Measurements from ENCODE around the gene LAIR1.
"Not testable (repeated sequence)": the region's sequence is repeated elsewhere in the genome, so short reads cannot be mapped to it uniquely, and the experiment has no call there.

The LAIR1 gene, protein sequence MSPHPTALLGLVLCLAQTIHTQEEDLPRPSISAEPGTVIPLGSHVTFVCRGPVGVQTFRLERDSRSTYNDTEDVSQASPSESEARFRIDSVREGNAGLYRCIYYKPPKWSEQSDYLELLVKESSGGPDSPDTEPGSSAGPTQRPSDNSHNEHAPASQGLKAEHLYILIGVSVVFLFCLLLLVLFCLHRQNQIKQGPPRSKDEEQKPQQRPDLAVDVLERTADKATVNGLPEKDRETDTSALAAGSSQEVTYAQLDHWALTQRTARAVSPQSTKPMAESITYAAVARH

GRCh38 chr19:54364775-54365257, at the start of gene LAIR1:
Gene LAIR1 (minus strand): TSS chr19:54364931. CDS start chr19:54364804, 127 bp downstream.
- DNase-seq (ENCODE audit: low read depth), result peak; percentile 39

DNA sequence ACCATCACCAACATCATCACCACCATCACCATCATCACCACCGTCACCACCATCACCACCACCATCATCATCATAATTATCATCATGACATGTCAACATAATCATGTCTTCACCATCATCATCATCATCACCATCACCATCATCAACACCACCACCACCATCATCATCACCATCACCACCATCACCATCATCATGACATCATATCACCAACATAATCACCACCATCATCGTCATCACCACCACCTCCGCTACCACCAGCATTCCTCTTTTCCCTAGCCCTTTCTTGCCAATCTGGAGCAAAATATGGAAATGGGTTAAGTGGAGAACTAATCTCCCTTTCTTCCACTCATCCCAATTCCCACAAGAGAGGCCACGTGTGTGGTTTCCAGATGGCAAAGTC, 49.4 kb upstream of the LAIR1 start:
- DNase-seq (ENCODE audit: low read depth), result no peak

GRCh38 chr19:54412877-54413276, 48.1 kb upstream of the LAIR1 start:
- DNase-seq (ENCODE audit: low read depth), result no peak

- no peak for DNase-seq (ENCODE audit: low read depth)
Measured at GRCh38 chr19:54411033-54411432, 46.3 kb upstream of the LAIR1 start.

DNA sequence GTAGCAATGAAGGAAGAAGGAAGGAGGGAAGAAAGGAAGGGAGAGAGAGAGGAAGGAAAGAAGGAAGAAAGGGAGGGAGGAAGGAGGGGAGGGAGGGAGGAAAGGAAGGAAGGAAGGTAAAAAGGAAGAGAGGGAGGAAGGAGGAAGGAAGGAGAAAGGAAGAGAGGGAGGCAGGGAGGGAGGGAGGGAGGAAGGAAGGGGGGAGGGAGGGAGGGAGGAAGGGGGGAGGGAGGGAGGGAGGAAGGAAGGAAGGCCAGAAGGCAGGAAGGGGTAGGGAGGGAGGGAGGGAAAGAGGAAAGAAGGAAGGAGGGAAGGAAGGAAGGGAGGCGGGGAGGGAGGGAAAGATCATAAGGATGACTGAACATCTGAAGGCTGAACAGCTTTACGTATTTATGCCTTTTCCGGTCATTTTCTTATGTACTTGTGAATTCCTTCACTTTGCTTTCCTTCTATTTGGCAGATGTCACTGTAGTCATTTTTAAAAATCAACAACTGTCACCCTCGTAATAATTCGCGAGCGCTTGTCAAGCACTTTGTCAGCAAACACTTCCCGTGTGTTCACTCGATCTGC, 43.8 kb upstream of the LAIR1 start:
- no peak for DNase-seq (ENCODE audit: low read depth)

DNA sequence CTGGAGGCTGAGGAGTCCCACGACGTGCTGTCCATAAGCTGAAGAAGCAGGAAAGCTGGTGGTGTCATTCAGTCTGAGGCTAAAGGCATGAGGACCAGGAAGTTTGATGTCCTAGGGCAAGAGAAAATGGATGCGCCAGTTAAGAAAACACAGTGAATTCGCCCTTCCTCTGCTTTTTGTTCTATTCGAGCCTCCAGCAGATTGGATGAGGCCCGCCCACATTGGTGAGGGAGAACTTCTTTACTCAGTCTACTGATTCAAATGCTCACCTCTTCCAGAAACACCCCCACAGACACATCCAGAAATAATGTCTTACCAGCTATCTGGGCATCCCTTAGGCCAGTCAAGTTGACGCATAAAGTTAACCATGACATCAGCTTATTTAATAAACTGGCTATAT, 43.0 kb upstream of the LAIR1 start:
- no peak for DNase-seq (ENCODE audit: low read depth)

DNA sequence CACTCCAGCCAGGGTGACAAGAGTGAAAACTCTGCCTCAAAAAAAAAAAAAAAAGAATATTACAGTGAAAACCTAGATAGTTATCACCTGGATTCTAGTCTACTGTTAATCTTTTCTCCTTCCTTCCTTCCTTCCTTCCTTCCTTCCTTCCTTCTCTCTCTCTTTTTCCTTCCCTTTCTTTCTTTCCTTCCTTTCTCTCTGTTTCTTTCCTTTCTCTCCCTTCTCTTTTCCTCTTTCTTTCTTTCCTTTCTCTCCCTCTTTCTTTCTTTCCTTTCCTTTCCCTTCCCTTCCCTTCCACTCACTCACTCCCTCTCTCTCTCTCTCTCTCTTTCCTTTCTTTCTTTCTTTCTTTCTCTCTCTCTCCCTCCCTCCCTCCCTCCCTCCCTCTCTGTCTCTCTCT, 40.9 kb upstream of the LAIR1 start:
- no peak for DNase-seq (ENCODE audit: low read depth)

GRCh38 chr19:54403054-54403453, 38.3 kb upstream of the LAIR1 start:
- DNase-seq (ENCODE audit: low read depth), result no peak

GRCh38 chr19:54400913-54401312, 36.2 kb upstream of the LAIR1 start:
- DNase-seq (ENCODE audit: low read depth), result no peak

DNA sequence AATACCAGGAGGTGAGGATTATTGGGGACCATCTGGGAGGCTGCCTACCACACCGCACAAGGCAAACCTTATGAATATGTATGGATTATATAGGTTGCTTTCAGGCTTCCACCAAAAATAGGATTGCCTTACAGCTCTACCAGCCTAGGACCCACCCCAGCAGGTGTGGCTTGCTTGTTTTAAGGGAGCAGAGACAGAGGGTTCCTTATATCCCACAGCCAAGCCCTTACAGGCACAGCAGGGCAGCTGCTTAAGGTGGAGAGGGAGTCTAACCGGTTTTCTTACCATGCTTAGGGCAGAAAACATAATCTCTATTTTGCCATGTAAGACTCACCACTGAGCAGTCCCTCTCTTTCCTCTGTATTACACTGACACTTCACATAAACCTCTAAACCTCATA, 34.5 kb upstream of the LAIR1 start:
- DNase-seq (ENCODE audit: low read depth), result no peak

DNA sequence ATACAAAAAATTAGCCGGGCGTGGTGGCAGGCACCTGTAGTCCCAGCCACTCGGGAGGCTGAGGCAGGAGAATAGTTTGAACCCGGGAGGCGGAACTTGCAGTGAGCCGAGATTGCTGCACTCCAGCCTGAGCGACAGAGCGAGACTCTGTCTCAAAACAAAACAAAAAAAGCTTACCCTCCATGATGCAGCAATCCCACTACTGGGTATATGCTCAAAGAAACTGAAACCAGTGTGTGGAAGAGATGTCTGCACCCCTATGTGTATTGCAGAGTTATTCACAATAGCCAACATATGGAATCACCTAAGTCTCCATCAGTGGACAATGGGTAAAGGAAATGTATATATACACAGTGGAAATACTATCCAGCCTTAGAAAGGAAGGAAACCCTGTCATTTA, 31.0 kb upstream of the LAIR1 start:
- no peak for DNase-seq (ENCODE audit: low read depth)

DNA sequence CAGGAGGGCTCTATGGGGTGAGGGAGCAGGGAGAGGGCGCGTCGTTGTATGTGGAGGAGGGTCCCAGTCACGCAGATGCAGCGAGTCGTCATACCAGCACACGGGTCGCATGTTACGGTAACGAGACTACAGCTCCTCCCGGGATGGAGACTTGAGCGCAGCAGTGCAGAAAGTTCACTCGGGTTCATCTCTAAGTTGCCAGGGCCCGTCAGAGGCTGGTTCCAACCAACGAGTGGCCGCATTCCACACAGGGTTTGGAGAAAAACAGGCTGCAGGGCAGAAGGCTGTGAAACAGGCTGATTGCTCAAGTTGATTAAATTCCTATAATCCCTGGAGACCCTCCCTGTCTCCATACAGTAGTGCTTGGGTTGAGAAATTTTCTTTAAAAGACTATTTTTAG, 28.6 kb upstream of the LAIR1 start:
- no peak for DNase-seq (ENCODE audit: low read depth)

DNA sequence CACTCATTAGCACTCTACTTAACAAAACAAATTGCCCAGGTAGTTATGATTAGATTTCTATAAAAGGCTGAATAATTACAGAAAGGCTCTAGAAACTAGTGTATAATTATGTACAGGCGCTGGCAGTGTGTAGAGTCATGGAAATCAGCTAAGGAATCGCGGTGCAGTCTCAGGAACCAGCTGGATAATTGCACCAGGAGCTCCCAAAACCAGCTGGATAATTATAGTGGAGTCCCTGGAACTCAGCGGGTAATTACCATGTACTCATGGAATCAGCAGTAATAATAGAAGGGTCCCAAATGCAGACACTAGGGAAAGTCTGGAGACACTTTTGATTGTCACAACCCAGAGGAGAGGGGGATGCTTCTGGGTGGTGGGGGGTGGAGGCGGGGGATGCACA, 27.4 kb upstream of the LAIR1 start:
- no peak for DNase-seq (ENCODE audit: low read depth)

DNA sequence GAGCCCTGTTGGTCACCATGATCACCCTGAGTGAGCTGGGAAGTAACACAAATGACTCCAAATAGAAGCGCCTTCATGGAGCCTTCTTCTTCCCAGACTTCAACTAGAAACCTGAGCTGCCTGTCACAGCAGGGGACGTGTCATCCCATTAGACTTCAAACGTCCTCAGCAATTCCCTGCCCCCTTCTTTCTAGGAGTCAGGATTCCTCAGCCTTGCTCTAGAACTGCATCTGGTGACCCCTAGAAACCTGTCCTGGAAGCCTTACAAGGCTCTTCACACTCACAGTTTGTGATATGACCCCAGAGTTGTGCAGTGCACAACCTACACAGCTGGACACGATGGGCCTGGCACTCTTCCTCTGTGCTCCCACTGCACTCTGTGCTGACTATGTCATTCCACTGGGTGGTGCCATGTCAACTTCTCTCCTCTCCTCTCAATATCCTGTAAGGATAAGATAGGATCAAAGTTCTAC, 26.9 kb upstream of the LAIR1 start:
- no peak for DNase-seq (ENCODE audit: low read depth)

DNA sequence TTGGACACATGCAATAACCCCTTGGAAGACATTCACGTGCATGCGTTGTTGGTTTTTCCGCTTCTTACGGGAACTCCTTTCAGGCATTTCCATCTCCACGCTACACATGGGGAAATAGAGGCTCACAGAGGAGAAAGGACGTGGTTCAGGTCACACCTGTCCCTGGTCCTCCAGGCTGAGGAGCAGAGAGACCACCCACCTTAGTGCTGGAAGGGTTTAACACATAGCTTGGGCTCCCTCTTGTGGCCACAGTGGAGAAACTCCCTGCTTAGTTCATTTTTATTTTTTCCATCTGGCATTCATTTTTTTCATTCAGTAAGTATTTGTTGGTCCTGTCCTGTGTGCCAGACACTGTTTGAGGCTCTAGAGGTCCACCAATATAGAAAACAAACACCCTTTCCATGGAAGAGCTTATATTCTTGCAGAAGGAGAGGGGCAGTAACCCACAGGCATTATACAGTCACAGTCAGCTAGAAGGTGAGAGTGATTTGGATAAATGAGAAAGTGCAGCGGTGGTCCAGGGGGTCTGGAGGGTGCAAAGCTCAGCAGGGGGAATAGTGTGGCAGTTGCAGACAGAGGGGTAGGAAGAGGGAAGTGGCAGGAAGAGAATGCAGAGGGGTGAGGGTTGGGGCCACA, 26.3 kb upstream of the LAIR1 start:
- peak; percentile 34 for DNase-seq (ENCODE audit: low read depth)

GRCh38 chr19:54389553-54389952, 24.8 kb upstream of the LAIR1 start:
- DNase-seq (ENCODE audit: low read depth), result no peak

DNA sequence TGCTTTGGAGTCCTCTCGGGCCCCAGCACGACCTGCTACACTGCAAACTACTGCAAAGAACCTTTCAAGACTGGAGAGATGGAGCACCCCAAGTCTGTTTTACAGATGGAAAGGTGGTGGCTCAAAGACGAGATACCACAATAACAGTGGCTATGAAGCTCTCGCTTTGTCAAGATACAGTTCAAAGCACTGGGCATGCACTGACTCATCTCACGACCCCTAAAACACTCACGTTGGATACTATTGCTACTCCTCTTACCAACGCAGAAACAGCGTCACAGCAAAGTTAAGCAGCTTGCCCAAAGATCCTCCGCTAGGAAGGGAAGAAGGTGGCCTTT, 24.0 kb upstream of the LAIR1 start:
- no peak for DNase-seq (ENCODE audit: low read depth)

DNA sequence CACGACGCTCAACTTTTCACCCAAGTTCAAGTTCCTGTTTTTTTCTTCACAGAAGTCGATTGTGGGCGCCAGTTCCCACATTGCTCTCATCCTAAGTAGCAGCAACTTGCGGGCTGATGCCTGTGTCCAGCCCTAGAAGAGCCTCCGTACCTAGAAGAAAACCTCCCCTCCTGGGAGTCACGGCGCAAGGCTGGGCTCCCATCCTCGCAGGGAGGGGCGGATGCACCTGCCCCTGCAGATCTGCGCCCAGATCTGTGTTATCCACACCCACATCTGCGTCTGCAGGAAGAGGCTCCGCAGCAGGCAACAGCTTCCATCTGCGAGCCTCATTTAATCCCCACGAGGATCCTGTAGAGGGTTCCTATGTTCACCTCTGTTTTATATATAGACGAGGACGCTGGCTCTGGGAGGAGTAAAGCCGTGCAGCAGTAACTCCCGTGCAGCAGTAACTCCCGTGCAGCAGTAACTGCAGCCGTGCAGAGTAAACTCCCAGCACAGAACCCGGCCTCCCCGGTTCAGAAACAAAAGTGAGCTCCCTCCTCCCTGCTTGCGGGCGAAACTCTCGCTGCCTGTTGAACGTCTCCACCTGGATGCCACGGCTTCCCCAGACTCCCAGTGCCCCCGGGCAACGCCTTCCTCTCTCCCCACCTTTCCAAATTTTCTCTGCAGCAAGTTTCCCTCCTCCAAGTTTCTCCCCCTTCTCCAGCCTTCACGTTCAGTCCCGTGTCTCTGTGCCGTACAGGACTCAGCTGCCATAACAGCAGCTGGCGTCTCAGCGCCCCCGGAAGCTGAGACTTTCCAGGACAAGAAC, 23.5 kb upstream of the LAIR1 start:
- no peak for DNase-seq (ENCODE audit: low read depth)

DNA sequence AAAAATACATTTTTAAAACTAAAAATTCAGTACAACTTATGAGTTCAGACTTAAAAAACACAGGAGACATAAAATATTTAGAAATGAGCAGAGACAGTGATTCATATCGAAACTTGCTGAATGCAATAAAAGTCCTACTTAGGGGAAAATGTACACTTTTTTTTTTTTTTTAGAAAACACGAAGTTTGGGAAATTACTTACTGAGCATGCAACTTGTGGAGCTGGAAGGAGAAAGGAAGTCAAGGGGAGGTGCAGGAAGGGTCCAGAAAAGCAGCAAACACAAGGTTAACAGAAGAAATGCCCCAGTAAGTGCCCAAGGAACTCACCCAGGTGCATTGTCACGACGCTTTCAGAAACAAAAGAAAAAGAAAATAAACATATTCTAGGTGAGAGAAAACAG, 18.6 kb upstream of the LAIR1 start:
- no peak for DNase-seq (ENCODE audit: low read depth)

GRCh38 chr19:54382041-54382440, 17.3 kb upstream of the LAIR1 start:
- DNase-seq (ENCODE audit: low read depth), result not testable (repeated sequence)

DNA sequence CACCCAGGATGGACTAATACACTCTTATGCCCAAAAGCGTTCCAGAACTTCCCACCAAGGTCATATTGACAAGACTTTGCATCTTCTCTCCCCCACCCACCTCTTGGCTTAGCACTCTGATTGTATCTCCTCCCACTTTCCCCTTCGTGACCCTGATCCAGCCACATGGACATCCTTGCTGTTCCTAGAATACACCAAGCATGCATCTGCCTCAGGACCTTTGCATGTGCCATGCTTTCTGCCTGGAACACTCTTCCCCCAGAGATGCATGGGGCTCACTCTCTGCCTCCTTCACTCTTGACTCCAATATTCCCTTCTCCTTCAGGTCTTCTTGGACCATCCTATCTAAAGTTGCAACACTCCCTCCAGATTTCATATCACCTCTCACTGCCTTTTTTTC, 16.2 kb upstream of the LAIR1 start:
- no peak for DNase-seq (ENCODE audit: low read depth)

DNA sequence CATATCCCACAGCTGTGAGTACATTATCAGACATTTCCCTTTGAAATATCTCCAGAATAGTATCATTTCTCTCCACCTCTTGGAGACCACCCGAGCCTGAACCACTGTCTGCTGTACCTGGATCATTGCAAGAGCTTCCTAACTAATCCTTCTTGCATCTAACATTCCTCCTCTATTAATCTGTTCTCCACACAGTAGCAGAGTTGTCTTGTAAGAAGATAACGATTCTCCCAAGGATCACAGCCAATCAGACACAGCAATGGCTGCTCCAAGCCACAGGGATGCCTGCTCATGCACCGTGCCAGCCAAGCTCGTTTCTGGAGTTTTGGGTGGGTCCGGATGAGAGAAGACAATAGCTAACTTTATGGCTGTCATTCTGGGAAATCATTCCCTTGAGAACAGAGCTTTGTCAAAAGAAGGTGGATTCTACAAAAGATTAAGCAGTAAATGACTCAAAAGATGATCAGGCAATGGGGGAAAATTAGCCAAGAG, 14.5 kb upstream of the LAIR1 start:
- DNase-seq (ENCODE audit: low read depth), result no peak
